ENCODE data around the gene MAST4.

The MAST4 gene

GRCh38 chr5:66898241-66898995 is 302.2 kb downstream of the MAST4 start:
- peaks cover 12% of the 10 kb centered on the region for H3K27me3 Mint-ChIP-seq
- no peak for DNase-seq
- no peaks in the 10 kb centered on the region for H3K9me3 Mint-ChIP-seq
- no peak overlapping the region for H3K4me3 Mint-ChIP-seq
- H3K27ac Mint-ChIP-seq: no peak overlapping the region
- CTCF ChIA-PET: no interaction called here
- H3K36me3 Mint-ChIP-seq: no peaks in the 10 kb centered on the region
- H3K4me1 Mint-ChIP-seq: no peaks in the 10 kb centered on the region

DNA sequence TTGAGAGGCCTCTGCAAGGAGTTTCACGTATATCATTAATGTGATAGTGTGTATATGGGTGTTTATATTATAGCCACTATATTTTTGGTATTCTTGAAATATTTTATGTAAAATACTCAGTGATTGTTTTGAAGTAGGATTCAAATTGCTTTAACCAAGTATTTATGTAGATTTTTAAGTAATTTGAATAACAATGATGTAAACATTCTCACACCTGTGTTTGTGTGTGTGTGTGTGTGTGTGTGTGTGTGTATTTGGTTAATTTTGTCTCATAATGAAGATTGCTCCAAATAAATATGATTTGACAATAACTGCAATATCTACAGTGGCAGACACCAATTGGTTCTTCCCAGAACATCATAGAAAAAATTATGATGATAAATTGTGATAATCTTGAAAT is 307.0 kb downstream of the MAST4 start:
- Mint-ChIP-seq H3K27me3 (no peaks in the 10 kb centered on the region), H3K9me3 (no peaks in the 10 kb centered on the region), H3K36me3 (no peaks in the 10 kb centered on the region), H3K4me3 (no peak overlapping the region), H3K4me1 (no peaks in the 10 kb centered on the region), H3K27ac (no peak overlapping the region)
- CTCF ChIA-PET: no interaction called here
- no peak for DNase-seq

DNA sequence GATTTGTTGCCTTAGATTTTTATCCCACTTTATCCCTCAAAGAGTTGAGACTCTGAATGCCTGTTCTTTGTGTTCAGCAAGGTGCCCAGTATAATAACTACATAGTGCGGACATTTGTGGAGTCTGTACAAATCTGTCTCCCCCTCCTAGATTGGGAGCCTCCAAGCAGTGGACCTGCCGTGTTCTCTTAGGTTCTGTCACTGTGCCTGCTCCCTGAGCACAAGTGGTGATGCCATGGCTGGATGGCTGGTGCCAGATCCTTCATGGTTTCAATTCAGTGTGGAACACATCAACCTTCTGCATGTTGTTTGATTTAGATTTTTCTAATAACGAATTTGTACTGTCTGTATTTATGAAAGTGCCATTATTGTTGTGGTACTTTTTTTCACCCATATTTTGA is 307.5 kb downstream of the MAST4 start:
- Mint-ChIP-seq H3K36me3 (no peaks in the 10 kb centered on the region), H3K4me3 (no peak overlapping the region), H3K27ac (no peak overlapping the region), H3K9me3 (no peaks in the 10 kb centered on the region), H3K27me3 (no peaks in the 10 kb centered on the region), H3K4me1 (no peaks in the 10 kb centered on the region)
- DNase-seq: no peak
- CTCF ChIA-PET: no interaction called here

DNA sequence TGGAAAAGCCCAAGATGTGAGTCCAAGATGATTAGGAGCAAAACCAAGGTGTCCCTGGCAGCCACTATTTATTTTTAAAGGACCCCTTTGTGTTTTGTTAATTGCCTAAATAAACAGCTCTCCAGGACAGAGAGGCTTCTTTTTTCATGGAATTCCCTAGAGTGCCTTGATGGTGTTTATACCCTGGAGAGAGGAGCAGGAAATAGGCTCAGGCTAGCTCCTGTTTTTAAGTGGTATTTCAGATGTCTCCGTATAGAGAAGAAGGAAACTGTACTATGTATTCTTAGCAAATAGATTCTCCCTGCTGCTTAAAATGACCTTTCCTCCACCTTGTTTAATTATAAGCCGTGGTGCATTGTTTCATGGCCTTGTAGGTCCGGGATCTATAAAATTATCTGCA is 308.0 kb downstream of the MAST4 start:
- Mint-ChIP-seq H3K9me3 (no peaks in the 10 kb centered on the region), H3K27me3 (no peaks in the 10 kb centered on the region), H3K36me3 (no peaks in the 10 kb centered on the region), H3K4me3 (no peak overlapping the region), H3K27ac (no peak overlapping the region), H3K4me1 (no peaks in the 10 kb centered on the region)
- no peak for DNase-seq
- CTCF ChIA-PET: no interaction called here

DNA sequence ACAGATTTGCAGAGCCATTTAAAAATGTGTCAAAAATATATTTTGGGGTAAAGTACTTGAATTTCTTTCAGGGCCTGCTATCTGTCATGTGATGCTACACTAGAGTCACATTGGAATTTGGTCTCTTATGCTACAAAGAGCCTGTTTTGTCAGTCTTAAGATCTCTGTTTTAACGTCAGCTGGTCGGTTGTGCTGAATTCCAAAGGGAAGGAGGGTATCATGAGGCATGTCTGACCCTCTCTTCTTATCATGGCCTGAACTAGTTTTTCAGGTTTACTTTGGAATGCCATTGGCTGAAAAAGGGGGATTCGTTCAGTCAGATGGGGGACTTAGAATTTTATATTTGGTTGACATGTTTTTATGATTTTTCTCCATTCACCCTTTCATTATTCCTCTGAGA is 309.8 kb downstream of the MAST4 start:
- no peak overlapping the region for H3K27ac Mint-ChIP-seq
- no peaks in the 10 kb centered on the region for H3K36me3 Mint-ChIP-seq
- CTCF ChIA-PET: no interaction called here
- DNase-seq: no peak
- no peaks in the 10 kb centered on the region for H3K9me3 Mint-ChIP-seq
- no peaks in the 10 kb centered on the region for H3K4me1 Mint-ChIP-seq
- no peaks in the 10 kb centered on the region for H3K27me3 Mint-ChIP-seq
- H3K4me3 Mint-ChIP-seq: no peak overlapping the region

- Mint-ChIP-seq H3K36me3 (no peaks in the 10 kb centered on the region), H3K27ac (no peak overlapping the region), H3K4me3 (no peak overlapping the region), H3K9me3 (no peaks in the 10 kb centered on the region), H3K27me3 (no peaks in the 10 kb centered on the region), H3K4me1 (no peaks in the 10 kb centered on the region)
- no peak for DNase-seq
- CTCF ChIA-PET: no interaction called here
These were observed 312.0 kb downstream of the MAST4 start for GRCh38 chr5:66908230-66908629.

GRCh38 chr5:66909364-66909763 is 313.2 kb downstream of the MAST4 start:
- H3K27me3 Mint-ChIP-seq: peaks cover 4% of the 10 kb centered on the region
- H3K4me1 Mint-ChIP-seq: no peaks in the 10 kb centered on the region
- no peak overlapping the region for H3K4me3 Mint-ChIP-seq
- no peaks in the 10 kb centered on the region for H3K9me3 Mint-ChIP-seq
- no peak for DNase-seq
- no peaks in the 10 kb centered on the region for H3K36me3 Mint-ChIP-seq
- CTCF ChIA-PET: no interaction called here
- no peak overlapping the region for H3K27ac Mint-ChIP-seq

GRCh38 chr5:66912787-66913186 is 316.6 kb downstream of the MAST4 start:
- CTCF ChIA-PET: no interaction called here

DNA sequence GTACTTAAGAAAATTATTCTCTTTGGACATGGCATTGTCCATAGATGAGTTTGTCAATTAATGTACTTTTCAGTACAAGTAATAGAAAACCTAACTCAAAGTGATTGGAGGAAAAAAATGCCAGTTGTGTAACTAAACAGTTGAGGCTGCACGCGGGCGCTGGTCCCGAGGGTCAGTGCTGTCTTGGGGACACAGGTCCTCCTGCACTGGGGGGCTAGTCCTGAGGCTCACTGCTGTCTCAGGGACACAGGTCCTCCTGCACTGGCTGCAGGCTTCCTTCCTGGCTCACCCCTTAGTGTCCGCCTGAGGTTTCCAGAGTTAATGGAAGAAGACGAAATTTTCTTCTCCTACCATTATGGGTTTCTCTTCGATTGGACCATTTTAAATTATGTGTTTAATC is 319.3 kb downstream of the MAST4 start:
- Mint-ChIP-seq H3K4me3 (no peak overlapping the region), H3K36me3 (no peaks in the 10 kb centered on the region), H3K9me3 (no peaks in the 10 kb centered on the region), H3K4me1 (no peaks in the 10 kb centered on the region), H3K27me3 (peaks cover 4% of the 10 kb centered on the region), H3K27ac (no peak overlapping the region)
- CTCF ChIA-PET: no interaction called here
- DNase-seq: no peak

More at GRCh38 chr5:66912787-66913186, 316.6 kb downstream of the MAST4 start:
- peaks cover 4% of the 10 kb centered on the region for H3K27me3 Mint-ChIP-seq
- no peaks in the 10 kb centered on the region for H3K9me3 Mint-ChIP-seq
- no peaks in the 10 kb centered on the region for H3K4me1 Mint-ChIP-seq
- H3K4me3 Mint-ChIP-seq: no peak overlapping the region
- no peak for DNase-seq
- H3K27ac Mint-ChIP-seq: no peak overlapping the region
- H3K36me3 Mint-ChIP-seq: no peaks in the 10 kb centered on the region

DNA sequence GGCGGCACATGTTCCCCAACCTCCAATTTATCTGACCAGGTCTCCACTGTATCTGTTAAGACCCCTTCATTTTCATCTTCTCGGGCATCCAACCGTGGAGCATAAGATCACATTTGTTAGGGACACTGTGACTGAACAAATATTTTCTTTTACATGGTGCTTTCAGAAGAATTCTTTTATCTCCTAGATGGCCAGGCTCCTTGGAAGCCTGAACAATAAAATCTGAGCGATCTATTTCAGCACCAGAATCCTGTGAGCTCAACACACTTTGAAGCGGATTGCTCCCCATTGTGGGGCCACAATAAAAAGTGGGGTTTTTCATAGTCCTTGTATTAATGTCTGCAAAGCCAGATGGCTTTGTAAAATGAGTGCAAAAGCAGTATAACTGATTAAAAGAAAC is 326.7 kb downstream of the MAST4 start:
- Mint-ChIP-seq H3K27me3 (peaks cover 4% of the 10 kb centered on the region), H3K4me3 (no peak overlapping the region), H3K9me3 (no peaks in the 10 kb centered on the region), H3K4me1 (peaks cover 10% of the 10 kb centered on the region), H3K36me3 (no peaks in the 10 kb centered on the region), H3K27ac (no peak overlapping the region)
- DNase-seq: no peak
- CTCF ChIA-PET: no interaction called here

GRCh38 chr5:66923457-66923856 is 327.3 kb downstream of the MAST4 start:
- H3K9me3 Mint-ChIP-seq: no peaks in the 10 kb centered on the region
- H3K27ac Mint-ChIP-seq: no peak overlapping the region
- H3K4me1 Mint-ChIP-seq: peaks cover 10% of the 10 kb centered on the region
- no peaks in the 10 kb centered on the region for H3K36me3 Mint-ChIP-seq
- no peak for DNase-seq
- H3K27me3 Mint-ChIP-seq: peaks cover 4% of the 10 kb centered on the region
- no peak overlapping the region for H3K4me3 Mint-ChIP-seq
- CTCF ChIA-PET: no interaction called here

- CTCF ChIA-PET: no interaction called here
- Mint-ChIP-seq H3K9me3 (no peaks in the 10 kb centered on the region), H3K27me3 (peaks cover 4% of the 10 kb centered on the region)
These were observed 327.7 kb downstream of the MAST4 start for GRCh38 chr5:66923922-66924321.

DNA sequence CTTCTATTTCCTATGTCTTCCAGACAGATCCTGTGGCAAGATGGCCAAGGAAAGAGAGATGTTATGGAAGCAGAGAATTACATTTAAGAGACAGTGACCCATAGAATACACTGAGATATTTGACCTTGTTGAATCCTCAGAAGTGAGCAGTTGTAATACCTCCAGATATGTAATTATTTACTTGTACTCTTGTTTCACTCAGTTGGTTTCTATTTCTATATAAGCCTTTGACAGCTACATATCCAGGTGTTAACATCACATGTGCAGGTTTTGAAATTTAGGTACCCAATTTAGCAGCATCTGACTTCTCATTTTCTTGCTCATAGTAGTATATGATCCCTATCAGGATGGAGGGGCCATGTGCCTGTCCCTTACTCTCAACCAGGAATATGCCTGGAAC is 330.9 kb downstream of the MAST4 start:
- peaks cover 10% of the 10 kb centered on the region for H3K4me1 Mint-ChIP-seq
- no peak overlapping the region for H3K4me3 Mint-ChIP-seq
- no peak overlapping the region for H3K27ac Mint-ChIP-seq
- peaks cover 4% of the 10 kb centered on the region for H3K27me3 Mint-ChIP-seq
- H3K36me3 Mint-ChIP-seq: no peaks in the 10 kb centered on the region
- no peaks in the 10 kb centered on the region for H3K9me3 Mint-ChIP-seq
- no peak for DNase-seq
- CTCF ChIA-PET: no interaction called here

More at GRCh38 chr5:66923922-66924321, 327.7 kb downstream of the MAST4 start:
- no peak for DNase-seq
- Mint-ChIP-seq H3K4me3 (no peak overlapping the region), H3K36me3 (no peaks in the 10 kb centered on the region), H3K4me1 (peaks cover 10% of the 10 kb centered on the region), H3K27ac (no peak overlapping the region)

DNA sequence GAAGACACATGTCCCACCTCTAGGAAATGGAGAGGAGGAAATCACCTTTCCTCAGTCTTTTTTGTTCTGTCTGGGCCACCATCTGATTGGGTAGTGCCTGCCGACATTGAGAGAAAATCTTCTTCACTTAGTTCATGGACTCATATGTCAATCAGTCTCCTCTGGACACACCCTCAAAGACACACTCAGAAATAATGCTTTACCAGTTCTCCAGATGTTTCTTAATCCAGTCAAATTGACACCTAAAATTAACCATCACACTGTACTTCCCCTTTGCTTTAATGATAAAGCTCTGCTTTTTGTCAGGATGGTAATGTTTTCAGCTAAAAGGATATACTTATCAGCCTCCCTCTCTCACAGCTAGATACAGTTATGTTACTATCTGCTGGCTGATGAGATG is 333.1 kb downstream of the MAST4 start:
- DNase-seq: no peak
- CTCF ChIA-PET: interaction anchor here (1.1 to 1.3 kb wide), 2 partner anchors 114 to 172 kb away, joined by 3 to 4 read pairs; no protein-coding TSS in a partner anchor
- H3K9me3 Mint-ChIP-seq: no peaks in the 10 kb centered on the region
- H3K27ac Mint-ChIP-seq: no peak overlapping the region
- no peaks in the 10 kb centered on the region for H3K4me1 Mint-ChIP-seq
- no peaks in the 10 kb centered on the region for H3K36me3 Mint-ChIP-seq
- H3K4me3 Mint-ChIP-seq: no peak overlapping the region
- H3K27me3 Mint-ChIP-seq: peaks cover 4% of the 10 kb centered on the region

- Mint-ChIP-seq H3K9me3 (no peaks in the 10 kb centered on the region), H3K36me3 (no peaks in the 10 kb centered on the region), H3K27ac (no peak overlapping the region), H3K27me3 (peaks cover 4% of the 10 kb centered on the region), H3K4me3 (no peak overlapping the region), H3K4me1 (no peaks in the 10 kb centered on the region)
- DNase-seq: no peak
- CTCF ChIA-PET: interaction anchor here (1.1 to 1.3 kb wide), 2 partner anchors 115 to 173 kb away, joined by 3 to 4 read pairs; no protein-coding TSS in a partner anchor
These were observed 333.8 kb downstream of the MAST4 start for GRCh38 chr5:66929995-66930394.

Measured in activated naive CD4-positive, alpha-beta T cell treated with anti-CD3 and anti-CD28 coated beads, Interleukin-2, amount 10 ng/mL, durations not matched to agents 7 days and 5 days (primary cell).